ENCODE data around the gene VGLL2.

VGLL2 gene
- 0 reads per million in 3 donors for total RNA-seq

DNA sequence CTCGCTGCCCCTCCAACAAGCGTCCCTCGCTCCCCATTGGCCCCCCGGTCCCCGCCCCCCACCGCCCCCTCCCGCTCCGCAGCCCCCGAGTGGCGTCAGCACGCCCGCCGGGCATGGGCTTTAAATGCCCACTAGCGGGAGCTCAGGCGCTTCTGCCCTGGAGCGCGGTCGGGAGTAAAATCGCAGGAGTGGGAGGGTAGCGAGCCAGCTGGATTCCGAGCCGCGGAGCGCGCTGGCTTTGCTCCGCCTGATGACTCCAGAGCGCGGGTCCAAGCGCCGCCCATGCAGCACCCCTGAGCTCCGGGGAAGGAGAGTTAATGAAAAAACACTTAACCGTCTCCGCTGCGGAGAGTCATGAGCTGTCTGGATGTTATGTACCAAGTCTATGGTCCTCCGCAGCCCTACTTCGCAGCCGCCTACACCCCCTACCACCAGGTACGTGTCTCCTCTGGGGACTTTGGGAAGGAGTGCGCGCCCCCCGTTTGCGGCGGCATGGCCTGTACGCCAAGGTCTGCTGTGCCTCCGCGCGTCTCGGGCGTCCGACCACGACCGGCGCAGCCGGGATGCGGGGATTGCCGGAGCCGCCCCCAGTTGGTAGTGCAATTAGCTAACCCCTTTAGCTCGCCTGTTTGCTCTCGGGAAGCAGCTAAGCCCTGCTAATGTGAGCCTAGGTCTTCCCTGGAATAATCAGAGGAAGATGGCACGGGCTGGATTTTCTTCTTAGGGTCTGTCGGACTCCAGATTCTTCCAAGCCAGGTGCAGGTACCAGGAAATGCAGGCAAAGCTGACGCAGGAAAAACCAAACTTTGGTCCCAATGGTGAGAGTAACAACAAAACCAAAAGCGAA, at the start of gene VGLL2:
TSS of gene VGLL2 (plus strand) at position 149 of the 847 bp plus-strand sequence. CDS start at position 355, 206 bp downstream.
- Histone ChIP-seq H3K9me3 (ENCODE audit: control insufficient read depth, low read length) (no peaks in the 10 kb centered on the region), H3K4me3 (ENCODE audit: insufficient read depth, low read depth, low read length, poor library complexity, severe bottlenecking) (no peak within 1 kb of the TSS), H3K4me1 (ENCODE audit: control insufficient read depth, insufficient read depth, low read length, poor library complexity, severe bottlenecking) (peaks cover 7% of the 10 kb centered on the region), H3K36me3 (ENCODE audit: control insufficient read depth, insufficient read depth, low read length) (no peaks in the 10 kb centered on the region), H3K27me3 (replicated peaks; ENCODE audit: control insufficient read depth, insufficient read depth, low read length, poor library complexity, severe bottlenecking) (peaks cover 45% of the 10 kb centered on the region), H3K27ac (ENCODE audit: insufficient read depth, low read length, poor library complexity, severe bottlenecking) (no peak within 1 kb of the TSS)
- DNase-seq = no peak

DNA sequence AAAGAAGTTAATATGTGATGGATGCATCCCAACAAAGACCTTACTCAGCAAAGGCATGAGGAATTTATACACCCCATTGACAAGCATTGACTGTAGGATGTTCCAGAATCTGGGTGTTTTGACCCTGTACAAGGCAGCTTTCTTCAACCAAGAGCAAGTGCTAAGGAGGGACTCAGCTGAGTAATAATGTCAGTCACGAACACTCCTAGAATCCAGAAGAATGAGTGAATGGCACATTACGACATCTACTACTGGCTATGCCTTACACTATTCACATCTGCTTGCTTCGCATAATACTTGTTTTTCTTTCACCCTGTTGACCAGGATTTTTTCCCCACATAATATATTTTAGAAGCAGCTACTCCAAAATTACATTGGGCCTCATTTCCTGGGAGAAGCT, 42.5 kb upstream of the VGLL2 start:
- Histone ChIP-seq H3K27me3 (replicated peaks; ENCODE audit: control insufficient read depth, insufficient read depth, low read length, poor library complexity, severe bottlenecking) (no peaks in the 10 kb centered on the region), H3K4me1 (ENCODE audit: control insufficient read depth, insufficient read depth, low read length, poor library complexity, severe bottlenecking) (no peaks in the 10 kb centered on the region), H3K36me3 (ENCODE audit: control insufficient read depth, insufficient read depth, low read length) (no peaks in the 10 kb centered on the region), H3K27ac (ENCODE audit: insufficient read depth, low read length, poor library complexity, severe bottlenecking) (no peak overlapping the region), H3K9me3 (ENCODE audit: control insufficient read depth, low read length) (no peaks in the 10 kb centered on the region), H3K4me3 (ENCODE audit: insufficient read depth, low read depth, low read length, poor library complexity, severe bottlenecking) (no peak overlapping the region)
- DNase-seq = no peak

DNA sequence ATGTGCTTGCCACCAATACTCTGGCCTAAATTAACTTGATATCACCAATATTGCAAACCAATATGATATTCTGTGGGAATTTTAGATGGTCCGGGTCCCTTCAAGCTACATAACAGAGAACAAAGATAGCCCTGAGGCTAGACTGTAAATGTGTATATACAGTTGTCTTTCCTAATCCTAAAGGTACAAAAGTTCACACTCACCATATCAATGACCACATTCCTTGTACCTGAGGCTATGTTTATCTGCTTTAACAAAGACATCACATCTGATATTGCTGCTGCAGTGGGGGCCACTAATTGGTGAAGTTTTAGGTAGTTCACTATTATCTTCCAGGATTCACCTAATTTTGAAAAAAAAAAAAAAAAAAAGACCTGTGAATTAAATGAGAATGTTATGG, 38.6 kb upstream of the VGLL2 start:
- no peak overlapping the region for H3K4me3 ChIP-seq (ENCODE audit: insufficient read depth, low read depth, low read length, poor library complexity, severe bottlenecking)
- no peak for DNase-seq
- H3K36me3 ChIP-seq (ENCODE audit: control insufficient read depth, insufficient read depth, low read length) = no peaks in the 10 kb centered on the region
- H3K27me3 ChIP-seq (replicated peaks; ENCODE audit: control insufficient read depth, insufficient read depth, low read length, poor library complexity, severe bottlenecking) = no peaks in the 10 kb centered on the region
- H3K4me1 ChIP-seq (ENCODE audit: control insufficient read depth, insufficient read depth, low read length, poor library complexity, severe bottlenecking) = no peaks in the 10 kb centered on the region
- no peak overlapping the region for H3K27ac ChIP-seq (ENCODE audit: insufficient read depth, low read length, poor library complexity, severe bottlenecking)
- H3K9me3 ChIP-seq (ENCODE audit: control insufficient read depth, low read length) = no peaks in the 10 kb centered on the region

- no peak overlapping the region for H3K4me3 ChIP-seq (ENCODE audit: insufficient read depth, low read depth, low read length, poor library complexity, severe bottlenecking)
- no peak overlapping the region for H3K27ac ChIP-seq (ENCODE audit: insufficient read depth, low read length, poor library complexity, severe bottlenecking)
- no peak for DNase-seq
- no peaks in the 10 kb centered on the region for H3K4me1 ChIP-seq (ENCODE audit: control insufficient read depth, insufficient read depth, low read length, poor library complexity, severe bottlenecking)
- no peaks in the 10 kb centered on the region for H3K27me3 ChIP-seq (replicated peaks; ENCODE audit: control insufficient read depth, insufficient read depth, low read length, poor library complexity, severe bottlenecking)
- no peaks in the 10 kb centered on the region for H3K36me3 ChIP-seq (ENCODE audit: control insufficient read depth, insufficient read depth, low read length)
- H3K9me3 ChIP-seq (ENCODE audit: control insufficient read depth, low read length) = no peaks in the 10 kb centered on the region
Observed at GRCh38 chr6:117227245-117227962, 38.0 kb upstream of the VGLL2 start.

DNA sequence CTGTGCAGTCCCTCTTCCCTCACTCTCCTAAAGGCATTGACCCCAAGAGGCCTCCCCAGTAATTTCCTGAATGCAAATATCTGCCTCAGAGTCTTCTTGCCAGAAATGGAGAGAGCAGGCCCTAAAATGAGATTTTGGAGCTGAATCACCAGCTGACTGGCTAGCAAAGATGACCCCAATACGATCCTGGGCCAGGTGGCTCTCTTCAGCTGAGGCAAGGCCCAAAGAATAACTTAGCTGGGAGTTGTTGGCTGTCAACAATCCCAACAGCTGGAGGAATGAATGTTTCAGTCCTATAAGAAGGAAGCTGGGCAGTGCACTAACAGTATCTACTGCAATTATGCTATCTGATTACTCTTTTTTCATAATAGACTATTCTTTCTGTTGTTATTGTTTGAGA, 37.2 kb upstream of the VGLL2 start:
- no peak overlapping the region for H3K27ac ChIP-seq (ENCODE audit: insufficient read depth, low read length, poor library complexity, severe bottlenecking)
- H3K4me1 ChIP-seq (ENCODE audit: control insufficient read depth, insufficient read depth, low read length, poor library complexity, severe bottlenecking) = no peaks in the 10 kb centered on the region
- H3K9me3 ChIP-seq (ENCODE audit: control insufficient read depth, low read length) = no peaks in the 10 kb centered on the region
- H3K27me3 ChIP-seq (replicated peaks; ENCODE audit: control insufficient read depth, insufficient read depth, low read length, poor library complexity, severe bottlenecking) = no peaks in the 10 kb centered on the region
- no peak for DNase-seq
- no peak overlapping the region for H3K4me3 ChIP-seq (ENCODE audit: insufficient read depth, low read depth, low read length, poor library complexity, severe bottlenecking)
- no peaks in the 10 kb centered on the region for H3K36me3 ChIP-seq (ENCODE audit: control insufficient read depth, insufficient read depth, low read length)

GRCh38 chr6:117229870-117230269, 35.5 kb upstream of the VGLL2 start:
- no peaks in the 10 kb centered on the region for H3K36me3 ChIP-seq (ENCODE audit: control insufficient read depth, insufficient read depth, low read length)

GRCh38 chr6:117231466-117231865, 33.9 kb upstream of the VGLL2 start:
- H3K9me3 ChIP-seq (ENCODE audit: control insufficient read depth, low read length) = no peaks in the 10 kb centered on the region
- no peaks in the 10 kb centered on the region for H3K27me3 ChIP-seq (replicated peaks; ENCODE audit: control insufficient read depth, insufficient read depth, low read length, poor library complexity, severe bottlenecking)
- H3K27ac ChIP-seq (ENCODE audit: insufficient read depth, low read length, poor library complexity, severe bottlenecking) = no peak overlapping the region
- H3K36me3 ChIP-seq (ENCODE audit: control insufficient read depth, insufficient read depth, low read length) = no peaks in the 10 kb centered on the region
- no peak overlapping the region for H3K4me3 ChIP-seq (ENCODE audit: insufficient read depth, low read depth, low read length, poor library complexity, severe bottlenecking)
- H3K4me1 ChIP-seq (ENCODE audit: control insufficient read depth, insufficient read depth, low read length, poor library complexity, severe bottlenecking) = no peaks in the 10 kb centered on the region
- no peak for DNase-seq

More at GRCh38 chr6:117229870-117230269, 35.5 kb upstream of the VGLL2 start:
- no peak overlapping the region for H3K4me3 ChIP-seq (ENCODE audit: insufficient read depth, low read depth, low read length, poor library complexity, severe bottlenecking)
- no peaks in the 10 kb centered on the region for H3K9me3 ChIP-seq (ENCODE audit: control insufficient read depth, low read length)
- H3K4me1 ChIP-seq (ENCODE audit: control insufficient read depth, insufficient read depth, low read length, poor library complexity, severe bottlenecking) = no peaks in the 10 kb centered on the region
- H3K27me3 ChIP-seq (replicated peaks; ENCODE audit: control insufficient read depth, insufficient read depth, low read length, poor library complexity, severe bottlenecking) = no peaks in the 10 kb centered on the region
- no peak overlapping the region for H3K27ac ChIP-seq (ENCODE audit: insufficient read depth, low read length, poor library complexity, severe bottlenecking)
- no peak for DNase-seq

DNA sequence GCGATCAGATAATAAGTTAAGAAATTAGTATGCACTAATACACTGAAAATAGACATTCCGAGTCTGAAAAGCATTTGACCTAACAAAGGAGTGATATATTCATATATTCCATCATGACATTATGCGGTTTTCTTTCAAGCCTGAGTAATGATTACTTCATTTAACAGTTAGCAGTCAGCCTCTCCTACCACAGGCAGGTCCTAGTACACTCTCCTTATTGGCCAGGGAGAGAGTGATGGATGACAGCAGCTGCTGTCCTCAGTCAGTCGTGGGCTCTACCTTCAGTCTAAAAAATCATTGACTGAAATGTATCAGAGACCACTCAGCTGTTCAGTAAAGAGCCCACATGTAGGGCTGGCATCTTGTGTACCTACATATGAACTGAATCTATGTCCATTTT, 33.2 kb upstream of the VGLL2 start:
- H3K4me1 ChIP-seq (ENCODE audit: control insufficient read depth, insufficient read depth, low read length, poor library complexity, severe bottlenecking) = no peaks in the 10 kb centered on the region
- H3K36me3 ChIP-seq (ENCODE audit: control insufficient read depth, insufficient read depth, low read length) = no peaks in the 10 kb centered on the region
- no peaks in the 10 kb centered on the region for H3K9me3 ChIP-seq (ENCODE audit: control insufficient read depth, low read length)
- no peak for DNase-seq
- H3K27me3 ChIP-seq (replicated peaks; ENCODE audit: control insufficient read depth, insufficient read depth, low read length, poor library complexity, severe bottlenecking) = no peaks in the 10 kb centered on the region
- H3K27ac ChIP-seq (ENCODE audit: insufficient read depth, low read length, poor library complexity, severe bottlenecking) = no peak overlapping the region
- H3K4me3 ChIP-seq (ENCODE audit: insufficient read depth, low read depth, low read length, poor library complexity, severe bottlenecking) = no peak overlapping the region

GRCh38 chr6:117233145-117233544, 32.2 kb upstream of the VGLL2 start:
- Histone ChIP-seq H3K4me1 (ENCODE audit: control insufficient read depth, insufficient read depth, low read length, poor library complexity, severe bottlenecking) (no peaks in the 10 kb centered on the region), H3K36me3 (ENCODE audit: control insufficient read depth, insufficient read depth, low read length) (no peaks in the 10 kb centered on the region), H3K9me3 (ENCODE audit: control insufficient read depth, low read length) (no peaks in the 10 kb centered on the region), H3K4me3 (ENCODE audit: insufficient read depth, low read depth, low read length, poor library complexity, severe bottlenecking) (no peak overlapping the region), H3K27me3 (replicated peaks; ENCODE audit: control insufficient read depth, insufficient read depth, low read length, poor library complexity, severe bottlenecking) (no peaks in the 10 kb centered on the region), H3K27ac (ENCODE audit: insufficient read depth, low read length, poor library complexity, severe bottlenecking) (no peak overlapping the region)
- no peak for DNase-seq

- H3K36me3 ChIP-seq (ENCODE audit: control insufficient read depth, insufficient read depth, low read length) = no peaks in the 10 kb centered on the region
- no peaks in the 10 kb centered on the region for H3K4me1 ChIP-seq (ENCODE audit: control insufficient read depth, insufficient read depth, low read length, poor library complexity, severe bottlenecking)
- H3K27ac ChIP-seq (ENCODE audit: insufficient read depth, low read length, poor library complexity, severe bottlenecking) = no peak overlapping the region
- no peaks in the 10 kb centered on the region for H3K27me3 ChIP-seq (replicated peaks; ENCODE audit: control insufficient read depth, insufficient read depth, low read length, poor library complexity, severe bottlenecking)
- H3K4me3 ChIP-seq (ENCODE audit: insufficient read depth, low read depth, low read length, poor library complexity, severe bottlenecking) = no peak overlapping the region
- no peaks in the 10 kb centered on the region for H3K9me3 ChIP-seq (ENCODE audit: control insufficient read depth, low read length)
- DNase-seq = no peak
Observed at GRCh38 chr6:117237561-117237960, 27.8 kb upstream of the VGLL2 start.

Data from effector memory CD4-positive, alpha-beta T cell (primary cell).